Adrenal gland (tissue), 5 donors: Measurements from ENCODE around the gene MS4A10.
A peak's percentile ranks its signal among the peaks of the same experiment; 100 is the strongest.

ENCODE experiments used
- POLR2A ChIP-seq, 2 donors: fragments of 450-650 bp; IDR thresholded peaks; one replicate each; pipeline ENCODE4 v1.6.1; 2017; ENCODE audit warnings: antibody characterized with exemption in 2 of 2, mild to moderate bottlenecking in 2 of 2, moderate library complexity in 1 of 2
- TF ChIP-seq, protein P1 (sequence below), 6 experiments: fragments of 450-650 bp in 4 of 6; fragments of 200-600 bp in 2 of 6; sonication (generic) in 1 of 6; IDR thresholded peaks; 1 replicate in 5 of 6; 2 replicates in 1 of 6; pipeline versions ENCODE4 v1.5.1 to v1.8.0; 2016 to 2021; ENCODE audit warnings: antibody characterized with exemption in 6 of 6, mild to moderate bottlenecking in 2 of 6, moderate library complexity in 1 of 6
- donor health status: DM: no; HTN: no; CAD: no.

DNA sequence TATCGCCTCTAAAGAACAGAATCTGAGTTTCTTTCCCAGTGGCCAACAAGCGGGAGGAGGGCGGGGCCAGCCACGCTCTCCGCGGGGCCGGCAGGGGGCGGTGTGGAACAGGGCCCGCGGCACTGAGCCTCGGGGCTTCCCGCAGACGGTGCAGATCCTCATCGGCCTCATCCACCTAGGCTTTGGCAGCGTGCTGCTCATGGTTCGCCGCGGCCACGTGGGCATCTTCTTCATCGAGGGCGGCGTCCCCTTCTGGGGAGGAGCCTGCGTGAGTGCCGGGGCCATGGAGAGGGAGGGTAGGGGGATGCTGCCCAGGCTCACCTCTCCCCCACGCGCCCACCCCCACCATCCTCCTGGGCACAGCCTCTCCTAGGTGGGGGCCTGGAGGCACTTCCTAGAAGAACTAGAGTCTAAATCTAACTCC is 17.7 kb upstream of the MS4A10 start:
- TF ChIP-seq, protein P1, sequence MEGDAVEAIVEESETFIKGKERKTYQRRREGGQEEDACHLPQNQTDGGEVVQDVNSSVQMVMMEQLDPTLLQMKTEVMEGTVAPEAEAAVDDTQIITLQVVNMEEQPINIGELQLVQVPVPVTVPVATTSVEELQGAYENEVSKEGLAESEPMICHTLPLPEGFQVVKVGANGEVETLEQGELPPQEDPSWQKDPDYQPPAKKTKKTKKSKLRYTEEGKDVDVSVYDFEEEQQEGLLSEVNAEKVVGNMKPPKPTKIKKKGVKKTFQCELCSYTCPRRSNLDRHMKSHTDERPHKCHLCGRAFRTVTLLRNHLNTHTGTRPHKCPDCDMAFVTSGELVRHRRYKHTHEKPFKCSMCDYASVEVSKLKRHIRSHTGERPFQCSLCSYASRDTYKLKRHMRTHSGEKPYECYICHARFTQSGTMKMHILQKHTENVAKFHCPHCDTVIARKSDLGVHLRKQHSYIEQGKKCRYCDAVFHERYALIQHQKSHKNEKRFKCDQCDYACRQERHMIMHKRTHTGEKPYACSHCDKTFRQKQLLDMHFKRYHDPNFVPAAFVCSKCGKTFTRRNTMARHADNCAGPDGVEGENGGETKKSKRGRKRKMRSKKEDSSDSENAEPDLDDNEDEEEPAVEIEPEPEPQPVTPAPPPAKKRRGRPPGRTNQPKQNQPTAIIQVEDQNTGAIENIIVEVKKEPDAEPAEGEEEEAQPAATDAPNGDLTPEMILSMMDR (IDR thresholded peaks at IDR 0.05), result peak in 1 of 6 experiments; percentile 16
- TF ChIP-seq POLR2A (IDR thresholded peaks at IDR 0.05), result no peak
